ENCODE data around the gene FBXO24.

Gene FBXO24

GRCh38 chr7:100575746-100576383, 10.3 kb upstream of the FBXO24 start:
- ATAC-seq (no peak), DNase-seq (no peak)
- peak overlapping the region in 1 of 2 donors; percentile 69 for H3K27ac Mint-ChIP-seq
- no peak overlapping the region for H3K4me3 Mint-ChIP-seq
- H3K4me1 Mint-ChIP-seq: peaks cover 43% of the 10 kb centered on the region
- H3K27me3 Mint-ChIP-seq: no peaks in the 10 kb centered on the region
- H3K9me3 Mint-ChIP-seq: no peaks in the 10 kb centered on the region

DNA sequence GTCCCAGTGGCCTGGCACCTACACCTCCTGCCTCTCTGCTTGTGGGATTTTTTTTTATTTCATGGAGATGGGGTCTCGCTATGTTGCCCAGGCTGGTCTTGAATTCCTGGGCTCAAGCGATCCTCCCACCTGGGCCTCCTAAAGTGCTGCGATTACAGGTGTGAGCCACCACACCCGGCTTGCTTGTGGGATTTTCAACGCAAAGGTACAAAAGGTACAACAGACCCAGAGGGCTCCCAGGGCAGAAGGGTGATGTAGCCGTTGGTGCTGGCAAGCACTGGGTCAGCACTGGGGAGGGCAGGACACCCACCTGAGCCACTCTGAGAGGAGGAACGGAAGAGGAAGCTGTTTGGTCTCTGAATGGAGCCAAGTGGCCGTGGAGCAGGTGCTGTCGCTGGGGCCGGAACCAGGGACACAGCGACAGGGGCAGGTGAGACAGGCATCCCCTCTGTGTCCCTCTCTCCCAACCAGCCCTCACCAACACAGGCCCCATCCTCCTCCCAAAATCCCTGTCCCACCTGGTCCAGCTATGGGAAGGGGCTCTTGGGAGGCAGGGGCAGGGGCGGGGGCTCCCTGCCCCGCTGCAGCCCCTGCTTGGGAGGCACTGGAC, 9.6 kb upstream of the FBXO24 start:
- Mint-ChIP-seq H3K4me1 (peaks cover 37% of the 10 kb centered on the region), H3K9me3 (no peaks in the 10 kb centered on the region), H3K27ac (peak overlapping the region in 1 of 2 donors; percentile 69), H3K27me3 (no peaks in the 10 kb centered on the region), H3K4me3 (no peak overlapping the region)
- ATAC-seq (no peak), DNase-seq (no peak)

DNA sequence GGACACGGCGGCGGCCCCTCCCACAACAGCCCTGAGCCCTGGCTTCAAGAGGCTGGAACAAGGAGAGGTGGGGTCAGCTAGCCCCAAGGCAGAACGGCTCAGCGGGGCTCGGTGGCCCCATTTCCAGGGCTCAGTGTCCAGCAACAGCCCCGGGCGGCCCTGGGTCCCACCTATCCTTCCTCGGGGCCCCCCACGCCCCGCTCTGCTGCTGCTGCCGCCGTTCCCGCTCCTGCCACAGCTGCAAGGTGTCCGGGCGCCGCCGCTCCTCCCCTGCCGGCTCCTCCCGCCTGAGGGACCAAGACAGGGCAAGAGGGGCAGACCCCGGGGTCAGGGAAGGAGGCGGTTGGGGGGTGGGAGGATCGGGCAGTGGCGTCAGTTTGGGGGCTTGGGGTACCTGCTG, 9.0 kb upstream of the FBXO24 start:
- no peak for DNase-seq
- no peak overlapping the region for H3K4me3 Mint-ChIP-seq
- H3K4me1 Mint-ChIP-seq: peaks cover 31% of the 10 kb centered on the region
- H3K9me3 Mint-ChIP-seq: no peaks in the 10 kb centered on the region
- H3K27me3 Mint-ChIP-seq: no peaks in the 10 kb centered on the region
- no peak overlapping the region for H3K27ac Mint-ChIP-seq
- no peak for ATAC-seq

DNA sequence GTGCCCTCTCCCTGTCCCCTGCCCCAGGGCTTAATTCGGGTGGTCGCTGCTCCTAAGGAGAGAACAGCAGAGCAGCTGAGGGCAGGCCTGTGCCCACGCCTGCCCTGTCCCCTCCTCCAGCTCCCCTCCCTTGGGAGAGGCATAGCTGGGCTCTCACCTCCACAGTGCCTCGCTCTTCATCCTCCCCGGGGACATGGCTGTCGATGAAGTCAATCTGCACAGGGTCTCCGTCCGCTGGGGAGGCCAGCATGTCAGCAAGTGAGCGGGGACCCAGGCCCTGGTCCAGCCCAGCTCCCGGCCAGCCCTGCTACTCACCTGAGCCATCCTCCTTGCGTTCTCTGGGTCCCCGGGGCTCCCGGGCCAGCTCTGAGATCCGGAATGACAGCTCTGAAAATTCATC, 8.6 kb upstream of the FBXO24 start:
- H3K4me3 Mint-ChIP-seq: no peak overlapping the region
- no peak for ATAC-seq
- H3K9me3 Mint-ChIP-seq: no peaks in the 10 kb centered on the region

DNA sequence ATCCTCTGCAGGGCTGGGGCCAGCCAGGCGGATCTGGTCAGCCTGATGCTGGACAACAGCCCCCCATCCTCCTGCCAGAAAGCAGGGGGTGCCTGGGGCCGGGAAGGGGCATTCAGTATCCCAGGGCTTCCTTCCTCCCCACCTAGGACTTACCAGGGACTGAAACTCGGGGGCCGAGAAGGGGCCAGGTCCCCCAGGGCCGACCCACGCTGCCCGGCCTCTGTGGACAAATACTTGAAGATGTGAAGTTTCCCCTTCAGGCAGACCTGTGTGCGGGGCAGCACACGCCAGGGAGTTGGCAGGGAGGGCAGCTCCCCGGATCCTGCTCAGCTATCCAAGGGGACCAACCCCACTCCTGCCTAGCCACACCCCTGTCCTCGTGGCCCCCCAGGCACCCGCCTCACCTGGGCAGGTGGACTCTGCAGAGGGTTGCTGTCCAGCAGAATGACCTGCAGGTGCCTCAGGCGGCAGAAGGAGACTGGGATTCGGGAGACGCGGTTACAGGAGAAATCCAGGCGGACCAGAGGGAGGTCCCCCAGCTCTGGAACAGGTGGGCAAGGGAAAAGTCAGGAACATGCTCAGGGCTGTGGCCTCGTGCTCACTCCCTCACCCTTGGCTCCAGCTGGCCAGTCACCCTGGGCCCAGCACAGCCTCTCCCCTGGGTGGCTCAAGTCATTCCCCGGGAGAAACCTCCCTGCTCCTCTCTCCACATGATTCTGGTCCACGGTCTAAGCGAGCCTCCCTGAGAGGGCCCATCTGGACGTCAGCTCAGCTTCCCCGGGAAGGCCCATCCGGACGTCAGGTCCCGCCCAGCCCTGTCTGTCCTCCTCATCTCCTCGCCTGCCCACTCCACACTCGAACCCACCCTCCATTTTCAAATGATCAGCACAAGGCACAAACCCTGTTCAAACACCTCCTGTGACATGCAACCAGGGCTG, 7.6 kb upstream of the FBXO24 start:
- no peaks in the 10 kb centered on the region for H3K27me3 Mint-ChIP-seq
- peaks cover 33% of the 10 kb centered on the region for H3K4me1 Mint-ChIP-seq
- H3K27ac Mint-ChIP-seq: peak overlapping the region in 1 of 2 donors; percentile 52
- no peak overlapping the region for H3K4me3 Mint-ChIP-seq
- DNase-seq: no peak
- ATAC-seq: no peak
- H3K9me3 Mint-ChIP-seq: no peaks in the 10 kb centered on the region

More for the DNA sequence above, 8.6 kb upstream of the FBXO24 start:
- DNase-seq: no peak
- Mint-ChIP-seq H3K27ac (no peak overlapping the region), H3K27me3 (no peaks in the 10 kb centered on the region), H3K4me1 (peaks cover 31% of the 10 kb centered on the region)

- peaks cover 37% of the 10 kb centered on the region for H3K4me1 Mint-ChIP-seq
- DNase-seq (no peak), ATAC-seq (no peak)
- H3K4me3 Mint-ChIP-seq: no peak overlapping the region
- H3K27me3 Mint-ChIP-seq: no peaks in the 10 kb centered on the region
- H3K27ac Mint-ChIP-seq: no peak overlapping the region
- H3K9me3 Mint-ChIP-seq: no peaks in the 10 kb centered on the region
Observed at GRCh38 chr7:100580466-100581283, 5.5 kb upstream of the FBXO24 start.

- Mint-ChIP-seq H3K4me3 (peak overlapping the region; percentile 59 to 64), H3K27ac (peak overlapping the region in 1 of 2 donors; percentile 13)
- no peak for ATAC-seq
Observed at GRCh38 chr7:100582041-100582579, 4.0 kb upstream of the FBXO24 start.

GRCh38 chr7:100582650-100583049, 3.5 kb upstream of the FBXO24 start:
- H3K27ac Mint-ChIP-seq: peak overlapping the region; percentile 36 to 97
- no peak for DNase-seq

More at GRCh38 chr7:100582041-100582579, 4.0 kb upstream of the FBXO24 start:
- no peaks in the 10 kb centered on the region for H3K27me3 Mint-ChIP-seq
- DNase-seq: no peak
- no peaks in the 10 kb centered on the region for H3K9me3 Mint-ChIP-seq
- H3K4me1 Mint-ChIP-seq: peaks cover 41% of the 10 kb centered on the region

GRCh38 chr7:100583132-100584053, 2.7 kb upstream of the FBXO24 start:
- no peaks in the 10 kb centered on the region for H3K9me3 Mint-ChIP-seq
- DNase-seq (peak; percentile 70 to 81), ATAC-seq (peak; percentile 33)
- H3K4me1 Mint-ChIP-seq: peaks cover 42% of the 10 kb centered on the region
- H3K27me3 Mint-ChIP-seq: no peaks in the 10 kb centered on the region
- H3K27ac Mint-ChIP-seq: peak overlapping the region; percentile 91 to 97
- peak overlapping the region; percentile 91 to 95 for H3K4me3 Mint-ChIP-seq

More at GRCh38 chr7:100582650-100583049, 3.5 kb upstream of the FBXO24 start:
- H3K9me3 Mint-ChIP-seq: no peaks in the 10 kb centered on the region
- ATAC-seq: no peak
- H3K27me3 Mint-ChIP-seq: no peaks in the 10 kb centered on the region
- H3K4me1 Mint-ChIP-seq: peaks cover 42% of the 10 kb centered on the region
- peak overlapping the region; percentile 64 to 91 for H3K4me3 Mint-ChIP-seq

DNA sequence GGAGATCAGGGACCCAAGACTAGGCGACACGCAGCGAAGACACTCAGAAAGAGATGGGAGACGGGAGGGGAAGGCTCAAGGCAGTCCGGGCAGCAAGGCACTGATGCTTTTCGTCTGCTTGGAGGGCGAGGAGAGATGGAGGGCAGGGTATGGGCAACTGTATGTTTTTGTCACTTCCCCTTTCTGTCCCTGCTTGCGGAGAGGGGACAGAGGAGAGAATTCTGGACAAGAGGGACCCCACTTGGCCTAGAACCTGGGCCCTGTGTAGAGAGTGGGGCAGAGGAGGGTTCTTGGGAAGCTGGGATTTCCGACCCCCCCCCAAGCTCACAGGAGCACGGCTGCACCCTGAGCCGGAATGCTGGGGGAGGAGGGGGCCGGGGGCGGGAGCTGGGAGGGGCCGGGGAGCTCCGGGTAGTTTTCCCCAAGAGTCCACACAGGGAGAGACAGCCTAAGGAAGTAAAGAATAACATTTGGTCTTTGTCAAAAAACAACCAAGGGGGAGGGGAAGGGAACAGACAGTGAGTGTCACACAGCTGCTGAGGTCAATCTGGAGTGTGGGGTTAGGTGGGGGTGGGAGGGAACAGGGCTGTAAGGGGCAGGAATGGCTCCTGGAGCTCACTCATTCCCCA, 2.0 kb upstream of the FBXO24 start:
- Mint-ChIP-seq H3K4me1 (peaks cover 37% of the 10 kb centered on the region), H3K27me3 (peaks cover 2% of the 10 kb centered on the region), H3K27ac (peak overlapping the region; percentile 91 to 97), H3K9me3 (no peaks in the 10 kb centered on the region), H3K4me3 (peak overlapping the region; percentile 91 to 95)
- no peak for ATAC-seq
- no peak for DNase-seq

GRCh38 chr7:100584683-100585510, 1.2 kb upstream of the FBXO24 start:
- H3K9me3 Mint-ChIP-seq: no peaks in the 10 kb centered on the region
- peaks cover 37% of the 10 kb centered on the region for H3K4me1 Mint-ChIP-seq
- peak overlapping the region; percentile 91 to 95 for H3K4me3 Mint-ChIP-seq
- no peak for DNase-seq
- peak overlapping the region; percentile 91 to 96 for H3K27ac Mint-ChIP-seq
- peaks cover 9% of the 10 kb centered on the region for H3K27me3 Mint-ChIP-seq
- ATAC-seq: no peak

DNA sequence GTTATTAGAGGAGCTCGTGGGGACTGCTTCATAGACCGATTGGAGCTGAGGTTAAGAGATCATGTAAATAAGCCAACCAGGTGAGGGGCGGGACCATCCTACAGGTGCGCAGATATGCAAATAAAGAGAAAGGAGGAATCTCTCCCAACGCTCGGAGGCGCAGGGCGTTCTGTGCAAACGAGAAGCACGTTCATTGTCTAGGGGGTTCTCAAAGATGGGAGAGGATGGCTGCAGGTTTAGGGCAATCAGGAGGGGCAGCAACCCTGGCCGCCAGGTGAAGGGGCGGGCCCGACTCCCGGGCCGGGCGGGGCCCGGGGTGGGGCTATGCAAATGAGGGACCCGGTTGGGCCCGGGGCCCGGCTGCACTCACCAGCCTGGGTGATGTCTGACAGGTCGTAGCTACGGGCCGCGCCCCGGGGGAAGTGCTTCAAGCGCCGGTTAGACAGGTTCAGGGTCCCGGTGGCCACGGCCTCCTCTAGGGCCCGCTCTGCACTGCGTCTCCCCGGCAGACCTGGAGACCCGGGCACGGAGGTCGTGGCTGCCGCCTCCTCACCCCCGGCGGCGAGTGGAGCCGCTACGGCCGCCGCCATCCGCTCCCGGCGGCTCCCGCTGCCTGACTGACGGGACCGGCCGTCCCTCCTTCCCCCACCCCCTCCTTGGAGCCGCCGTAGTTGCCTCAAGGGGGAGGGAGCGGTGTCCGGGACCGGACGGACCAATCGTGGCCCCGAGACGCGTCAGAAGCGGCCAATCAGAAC, 440 bp upstream of the FBXO24 start, which contains the start of gene LRCH4:
TSS of gene LRCH4 (minus strand) at position 619 of the 755 bp plus-strand sequence. CDS start at position 590, 29 bp downstream.
- H3K9me3 Mint-ChIP-seq: no peaks in the 10 kb centered on the region

More for the DNA sequence above, 440 bp upstream of the FBXO24 start, which contains the start of gene LRCH4:
- H3K27ac Mint-ChIP-seq: peak within 1 kb of the TSS; percentile 91 to 96
- ATAC-seq (peak; percentile 30), DNase-seq (peak in 1 of 2 donors; percentile 23)
- peaks cover 37% of the 10 kb centered on the region for H3K4me1 Mint-ChIP-seq
- peaks cover 17% of the 10 kb centered on the region for H3K27me3 Mint-ChIP-seq
- H3K4me3 Mint-ChIP-seq: peak within 1 kb of the TSS; percentile 91 to 95
